Lung microvascular endothelial cell (primary cell): ENCODE measurements around the gene ZKSCAN1. TPM values are rescaled to one million over a fixed set of nuclear protein-coding genes. Genes with fewer than 3 reads are reported as not detected.

Source experiments
- DNase-seq, 2 donors: peaks; one replicate each; pipeline versions ENCODE4 v3.0.0 to v3.0.0-alpha.2; 2010; ENCODE audit warnings: low read depth in 2 of 2
- total RNA-seq: library from RNA; depleted of rRNA; stranded (reverse); fragments of >200 nt; gene quantifications from 2 replicates; pipeline ENCODE4 v1.2.1, GENCODE V29; 2014

The ZKSCAN1 gene
- total RNA-seq, 1 donor from 2014 or later, result 30.0 TPM

DNA sequence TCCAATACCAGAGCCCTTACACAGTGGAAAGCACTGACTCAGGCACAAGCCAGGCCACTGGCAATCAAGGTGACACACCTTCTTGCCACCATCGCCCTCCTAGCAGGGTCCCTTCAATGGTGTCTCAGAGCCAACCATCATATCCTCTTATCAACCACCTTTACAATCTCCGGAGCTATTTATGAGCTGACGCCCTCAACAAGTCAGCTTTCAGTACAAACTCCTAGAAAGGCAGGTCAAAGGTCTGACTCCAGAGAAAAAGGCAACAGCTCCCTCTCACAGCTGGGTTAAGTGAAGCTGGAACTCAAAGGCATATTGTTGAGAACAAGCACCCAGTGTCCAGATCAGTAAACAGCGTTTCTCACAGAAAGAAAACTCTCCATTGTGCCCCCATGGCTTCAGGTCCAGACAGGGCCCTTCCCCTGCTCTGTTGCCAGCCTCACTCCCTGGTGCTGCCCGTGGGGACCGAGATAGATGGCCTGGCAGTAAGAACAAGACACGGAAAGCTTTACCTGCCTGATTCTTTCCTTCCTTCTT lies 63.7 kb downstream of the ZKSCAN1 start:
- no peak for DNase-seq

DNA sequence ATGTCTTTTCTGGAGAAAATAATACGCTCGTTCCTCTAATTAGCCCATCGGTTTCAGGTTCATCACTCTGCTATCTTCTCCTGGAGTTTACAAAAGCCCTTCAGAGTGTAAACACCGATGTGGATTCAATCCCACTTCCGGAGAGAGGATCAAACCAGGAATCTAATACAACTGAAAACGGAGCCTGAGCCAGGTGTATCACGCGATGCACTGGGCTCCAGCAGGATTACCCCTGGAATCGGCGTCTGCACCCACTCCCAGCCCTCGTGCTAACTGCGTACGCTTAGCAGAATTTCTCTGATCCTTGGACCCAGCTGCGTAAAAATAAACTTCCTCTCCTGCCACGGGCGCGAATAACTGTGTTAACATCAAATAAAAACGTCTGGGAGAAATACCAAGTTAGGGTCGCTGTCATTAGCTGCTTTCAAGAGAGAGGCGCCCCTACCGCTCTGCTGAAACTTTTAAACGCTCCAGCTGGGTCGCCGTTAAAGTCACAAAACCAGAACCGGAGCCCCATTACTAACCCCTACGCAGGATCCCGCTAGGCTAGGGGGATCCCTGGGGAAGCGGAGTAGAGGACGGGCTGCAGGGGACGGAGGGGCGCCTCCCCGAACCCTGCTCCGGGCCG lies 65.6 kb downstream of the ZKSCAN1 start:
- peak; percentile 37 to 58 for DNase-seq

DNA sequence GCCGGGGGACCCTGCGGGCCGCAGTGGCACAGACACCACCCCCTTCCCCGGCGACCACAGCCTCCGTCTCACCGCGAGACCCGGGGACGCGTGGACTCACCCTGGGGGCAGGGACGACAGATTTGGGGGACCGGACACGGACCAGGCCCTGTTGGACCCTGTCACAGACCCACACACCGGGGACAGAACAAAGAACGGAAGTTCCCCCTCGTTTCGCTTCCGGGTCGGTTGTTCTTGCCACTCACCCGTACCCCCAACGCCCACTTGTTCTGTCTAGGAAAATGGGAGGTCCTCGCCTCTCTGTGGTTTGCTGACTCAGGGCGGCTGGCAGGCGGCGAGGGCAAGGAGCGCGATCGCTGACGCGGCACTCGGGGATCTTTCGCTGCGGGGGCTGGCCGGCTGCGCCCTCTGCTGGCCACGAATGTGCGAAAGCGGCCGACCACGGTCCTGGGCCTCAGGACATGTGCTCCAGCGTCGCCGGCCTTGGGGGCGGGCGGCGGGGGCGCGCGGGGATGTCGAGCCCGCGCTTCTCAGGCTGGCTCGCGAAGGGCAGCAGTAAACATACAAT lies 66.2 kb downstream of the ZKSCAN1 start, which contains the start of gene ZNF3:
ZNF3 (minus strand) TSS at position 189 of the 568 bp plus-strand sequence. CDS start 4,366 bp downstream, outside the sequence.
- DNase-seq, result peak; percentile 99

DNA sequence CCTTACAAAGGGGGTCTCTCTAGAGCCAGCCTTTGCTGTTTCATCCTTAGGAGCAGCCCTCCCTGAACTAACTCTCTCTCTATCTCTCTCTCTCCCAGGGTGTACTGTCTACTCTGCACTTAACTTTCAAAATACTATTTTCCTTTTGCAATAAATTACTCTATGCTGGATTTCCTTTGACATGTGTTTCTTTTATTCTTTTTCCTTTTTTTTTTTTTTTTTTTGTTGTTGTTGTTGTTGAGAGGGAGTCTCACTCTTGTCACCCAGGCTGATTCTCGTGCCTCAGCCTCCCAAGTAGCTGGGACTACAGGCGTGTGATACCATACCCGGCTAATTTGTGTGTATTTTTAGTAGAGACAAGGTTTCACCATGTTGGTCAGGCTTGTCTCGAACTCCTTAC lies 67.6 kb downstream of the ZKSCAN1 start:
- DNase-seq, result no peak

DNA sequence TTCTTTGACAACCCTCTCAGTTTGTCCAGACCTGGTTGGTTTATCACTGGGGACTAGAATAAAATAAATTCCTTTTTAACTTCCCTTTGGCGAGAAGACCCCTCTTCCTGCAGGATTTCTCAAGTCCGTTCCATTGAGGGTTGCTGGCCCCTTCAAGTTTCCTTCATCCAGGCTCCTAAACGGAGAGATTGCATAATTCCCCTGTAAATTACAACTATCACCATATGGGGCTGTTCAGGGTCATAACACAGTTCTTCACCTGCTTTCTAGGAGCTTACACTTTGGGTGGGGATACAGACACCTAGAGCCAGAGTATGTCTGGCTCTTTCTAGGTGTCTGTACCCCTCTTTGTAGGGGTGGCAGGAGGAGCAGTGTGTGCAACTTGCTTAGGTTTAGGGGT lies 70.1 kb downstream of the ZKSCAN1 start:
- no peak for DNase-seq

DNA sequence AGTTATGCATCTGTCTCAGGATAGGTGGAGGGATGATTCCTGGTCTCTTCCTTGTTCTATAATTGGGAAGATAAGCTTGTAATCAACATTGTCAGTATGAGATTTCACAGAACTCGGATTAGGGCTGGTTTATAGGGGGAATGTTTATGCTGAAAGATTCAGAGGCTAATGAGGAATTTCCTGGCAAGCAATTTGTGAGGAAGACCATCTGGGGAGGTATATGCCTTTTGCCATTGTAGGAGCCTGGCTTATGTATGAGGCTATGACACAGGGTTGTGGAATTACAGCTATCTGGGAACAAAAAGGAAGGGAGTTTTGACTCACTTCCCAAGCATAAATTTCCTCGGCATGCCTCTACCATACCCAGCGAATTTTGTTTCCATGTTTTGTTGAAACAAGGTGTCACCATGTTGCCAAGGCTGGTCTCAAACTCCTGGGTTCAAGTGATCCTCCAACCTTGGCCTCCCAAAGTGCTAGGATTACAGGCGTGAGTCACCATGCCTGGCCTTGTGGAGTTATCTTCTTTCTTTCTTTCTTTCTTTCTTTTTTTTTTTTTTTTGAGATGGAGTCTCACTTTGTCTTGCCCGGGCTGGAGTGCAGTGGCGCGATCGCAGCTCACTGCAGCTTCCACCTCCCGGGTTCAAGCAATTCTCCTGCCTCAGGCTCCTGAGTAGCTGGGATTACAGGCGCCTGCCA lies 71.8 kb downstream of the ZKSCAN1 start:
- DNase-seq, result peak; percentile 94 to 99

DNA sequence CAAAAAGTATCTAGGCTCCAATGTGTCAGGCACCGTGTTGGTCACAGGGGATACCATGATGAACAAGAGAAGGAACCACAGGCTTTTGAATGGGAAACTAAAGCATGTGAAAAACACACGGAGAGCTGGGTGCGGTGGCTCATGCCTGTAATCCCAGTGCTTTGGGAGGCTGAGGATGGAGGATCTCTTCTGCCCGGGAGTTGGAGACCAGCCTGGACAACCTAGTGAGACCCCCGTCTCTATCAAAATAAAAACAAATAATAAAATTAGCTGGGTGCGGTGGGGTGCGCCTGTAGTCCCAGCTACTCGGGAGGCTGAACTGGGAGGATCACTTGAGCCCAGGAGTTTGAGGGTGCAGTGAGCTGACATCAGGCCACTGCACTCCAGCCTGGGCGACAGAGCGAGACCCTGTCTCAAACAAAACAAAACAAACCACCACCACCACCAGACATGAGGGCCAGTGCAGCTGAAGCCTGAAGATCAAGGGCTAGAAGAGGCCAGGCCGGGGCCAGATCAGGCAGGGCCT lies 72.8 kb downstream of the ZKSCAN1 start:
- no peak for DNase-seq

DNA sequence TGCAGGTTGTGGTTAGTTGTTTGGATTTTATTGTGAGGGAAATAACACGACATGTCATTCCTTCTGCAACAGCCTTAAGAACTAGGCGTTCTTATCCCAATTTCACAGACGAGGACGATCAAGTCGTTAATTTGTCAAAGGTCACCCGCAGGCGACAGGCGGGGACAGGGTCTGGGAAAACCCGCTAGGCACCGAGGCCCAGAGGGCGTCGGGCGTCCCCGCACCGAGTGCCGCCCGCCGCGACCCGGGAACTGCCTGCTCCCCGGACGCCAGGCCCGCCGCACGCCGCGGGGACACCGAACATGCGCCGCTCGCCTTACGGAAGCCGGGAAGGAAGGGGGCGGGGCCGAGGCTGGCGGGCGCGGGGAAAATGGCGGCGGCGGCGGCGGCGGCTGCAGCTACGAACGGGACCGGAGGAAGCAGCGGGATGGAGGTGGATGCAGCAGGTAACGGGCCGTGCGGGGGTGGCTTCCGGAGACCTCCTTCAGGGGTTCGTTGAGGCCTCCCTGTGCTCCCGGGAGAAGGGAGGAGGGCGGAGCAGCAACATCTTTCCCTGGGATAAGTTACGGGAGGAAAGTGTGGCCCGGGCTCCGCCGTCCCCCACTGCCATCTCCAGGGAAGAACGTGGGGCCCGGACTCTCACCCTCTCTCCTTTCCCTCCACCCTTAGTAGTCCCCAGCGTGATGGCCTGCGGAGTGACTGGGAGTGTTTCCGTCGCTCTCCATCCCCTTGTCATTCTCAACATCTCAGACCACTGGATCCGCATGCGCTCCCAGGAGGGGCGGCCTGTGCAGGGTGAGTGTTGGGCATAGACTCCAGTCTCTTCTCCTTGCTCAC lies 73.4 kb downstream of the ZKSCAN1 start, which contains the start of gene COPS6:
COPS6 (plus strand) TSS at position 349 of the 837 bp plus-strand sequence; CDS start at position 371, 22 bp downstream.
- DNase-seq, result peak; percentile 78 to 81

DNA sequence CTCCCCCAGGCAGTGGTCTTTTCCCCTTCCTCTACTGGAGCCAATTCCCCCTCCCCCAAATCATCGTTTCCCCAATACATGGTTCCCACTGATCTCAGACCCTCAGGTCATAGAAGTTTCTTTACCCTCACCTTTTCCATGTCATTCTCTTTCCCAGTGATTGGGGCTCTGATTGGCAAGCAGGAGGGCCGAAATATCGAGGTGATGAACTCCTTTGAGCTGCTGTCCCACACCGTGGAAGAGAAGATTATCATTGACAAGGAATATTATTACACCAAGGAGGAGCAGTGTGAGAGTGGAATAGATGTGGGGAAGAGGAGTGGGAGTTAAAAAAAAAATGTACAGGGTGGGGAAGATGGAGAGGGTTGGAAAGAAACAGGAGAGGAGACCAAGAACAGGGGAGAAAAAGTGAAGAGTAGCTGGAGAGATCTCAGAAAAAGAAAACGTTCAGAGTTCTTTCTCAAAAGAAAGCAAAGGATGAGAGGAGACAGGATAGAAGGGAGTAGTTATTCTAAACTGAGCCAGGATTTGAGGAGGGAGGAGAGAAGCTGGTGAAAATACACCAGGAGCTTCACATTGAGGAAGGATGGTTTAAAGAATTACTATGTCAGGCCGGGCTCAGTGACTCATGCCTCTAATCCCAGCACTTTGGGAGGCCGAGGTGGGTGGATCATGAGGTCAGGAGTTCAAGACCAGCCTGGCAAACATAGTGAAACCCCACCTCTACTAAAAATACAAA lies 74.2 kb downstream of the ZKSCAN1 start:
- DNase-seq, result no peak

DNA sequence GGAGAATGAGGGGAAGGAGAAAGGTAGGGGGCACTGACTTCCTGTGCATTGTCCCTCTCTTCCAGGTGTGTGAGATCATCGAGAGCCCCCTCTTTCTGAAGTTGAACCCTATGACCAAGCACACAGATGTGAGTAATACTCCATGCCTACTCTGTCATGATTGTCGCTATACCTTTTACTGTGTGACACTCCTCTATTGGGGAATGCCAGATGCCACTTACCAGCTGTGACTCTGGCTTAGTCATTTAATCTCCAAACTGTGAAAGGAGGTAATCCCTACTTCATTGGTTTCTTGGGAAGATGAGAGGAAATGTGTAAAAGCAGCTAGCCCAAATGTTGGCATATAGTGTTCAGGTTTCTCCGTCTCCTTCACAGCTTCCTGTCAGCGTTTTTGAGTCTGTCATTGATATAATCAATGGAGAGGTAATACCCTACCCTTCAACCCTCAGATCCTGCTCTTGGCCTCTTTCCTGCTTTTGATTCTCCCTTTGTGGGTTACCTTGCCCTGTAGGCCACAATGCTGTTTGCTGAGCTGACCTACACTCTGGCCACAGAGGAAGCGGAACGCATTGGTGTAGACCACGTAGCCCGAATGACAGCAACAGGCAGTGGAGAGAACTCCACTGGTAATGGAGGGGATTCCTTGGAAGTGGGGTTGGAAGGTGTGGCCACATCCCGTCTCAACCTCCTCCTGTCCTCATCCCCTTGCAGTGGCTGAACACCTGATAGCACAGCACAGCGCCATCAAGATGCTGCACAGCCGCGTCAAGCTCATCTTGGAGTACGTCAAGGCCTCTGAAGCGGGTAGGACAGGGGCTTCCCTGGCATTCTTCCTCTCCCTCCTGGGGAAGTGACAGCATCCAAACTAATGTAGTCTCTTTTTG lies 75.4 kb downstream of the ZKSCAN1 start:
- DNase-seq, result no peak

Other genes with a start within 250 kb of the ZKSCAN1 start
- gene CYP3A4, start 231.4 kb upstream of the ZKSCAN1 start, total RNA-seq, result not detected in 2 replicates
- gene CYP3A43, start 187.6 kb upstream of the ZKSCAN1 start, total RNA-seq, result not detected in 2 replicates
- gene OR2AE1, start 138.6 kb upstream of the ZKSCAN1 start, total RNA-seq, result 0.22 TPM in 1 of 2 replicates, not detected in the other
- gene TRIM4, start 96.1 kb upstream of the ZKSCAN1 start, total RNA-seq, result 14.4 and 17.5 TPM in 2 replicates
- gene GJC3, start 86.0 kb upstream of the ZKSCAN1 start, total RNA-seq, result 0.65 and 1.2 TPM in 2 replicates
- not detected in 2 replicates for gene AZGP1, start 39.6 kb upstream of the ZKSCAN1 start, total RNA-seq
- 5.2 and 7.7 TPM in 2 replicates for gene ZSCAN21, start 34.2 kb downstream of the ZKSCAN1 start, total RNA-seq
- gene ZNF3, start 66.1 kb downstream of the ZKSCAN1 start, total RNA-seq, result 18.1 and 26.0 TPM in 2 replicates
- 57.1 and 73.9 TPM in 2 replicates for gene COPS6, start 73.4 kb downstream of the ZKSCAN1 start, total RNA-seq
- 25.8 and 61.0 TPM in 2 replicates for gene MCM7, start 85.8 kb downstream of the ZKSCAN1 start, total RNA-seq
- gene AP4M1, start 86.0 kb downstream of the ZKSCAN1 start, total RNA-seq, result 12.5 and 13.1 TPM in 2 replicates
- 17.0 and 20.8 TPM in 2 replicates for gene TAF6, start 103.8 kb downstream of the ZKSCAN1 start, total RNA-seq
- gene CNPY4, start 104.0 kb downstream of the ZKSCAN1 start, total RNA-seq, result 23.1 and 26.2 TPM in 2 replicates
- 2.0 and 2.4 TPM in 2 replicates for gene MBLAC1, start 111.4 kb downstream of the ZKSCAN1 start, total RNA-seq
- gene LAMTOR4, start 133.3 kb downstream of the ZKSCAN1 start, total RNA-seq, result 96.6 and 125 TPM in 2 replicates
- gene TRAPPC14, start 143.1 kb downstream of the ZKSCAN1 start, total RNA-seq, result 3.9 and 6.0 TPM in 2 replicates
- gene GAL3ST4, start 153.0 kb downstream of the ZKSCAN1 start, total RNA-seq, result under 0.01 and 0.22 TPM in 2 replicates
- 1.3 and 2.2 TPM in 2 replicates for gene GPC2, start 161.8 kb downstream of the ZKSCAN1 start, total RNA-seq
- gene STAG3, start 162.3 kb downstream of the ZKSCAN1 start, total RNA-seq, result 0.20 and 0.22 TPM in 2 replicates
- gene PVRIG, start 204.4 kb downstream of the ZKSCAN1 start, total RNA-seq, result not detected in 2 replicates